Neural cell (in vitro differentiated cells): ENCODE data around the gene FOSL1. TPM values are rescaled to one million over a fixed set of nuclear protein-coding genes. Genes with fewer than 3 reads are reported as not detected.

Source experiments
- H2AFZ ChIP-seq: fragments of 200-600, 300-800 bp; sonication (generic), shearing (Covaris generic); 2 replicates; pipeline ENCODE4 v1.6.0; 2014; ENCODE audit warnings: low read depth, mild to moderate bottlenecking, antibody characterized with exemption, low read length, moderate library complexity
- H3F3A ChIP-seq: fragments of 200-600 bp; shearing (Covaris generic); 2 replicates; pipeline ENCODE4 v1.6.1; 2016; ENCODE audit warnings: mild to moderate bottlenecking, moderate library complexity, mixed read lengths, antibody characterized with exemption, low read length; ENCODE audit not compliant: insufficient read depth, poor library complexity, severe bottlenecking
- H3K27ac ChIP-seq: fragments of 200-600, 300-800 bp; sonication (generic), shearing (Covaris generic); 2 replicates; pipeline ENCODE4 v1.5.1; 2014; ENCODE audit warnings: mild to moderate bottlenecking, low read length, moderate library complexity
- H3K27me3 ChIP-seq: fragments of 300-800, 200-600 bp; sonication (generic), shearing (Covaris generic); 2 replicates; pipeline ENCODE4 v1.6.0; 2014; ENCODE audit warnings: mild to moderate bottlenecking, low read depth, low read length, moderate library complexity; ENCODE audit not compliant: insufficient read depth
- H3K36me3 ChIP-seq: fragments of 300-800, 200-600 bp; sonication (generic), shearing (Covaris generic); 2 replicates; pipeline ENCODE4 v1.5.1; 2014; ENCODE audit warnings: mild to moderate bottlenecking, antibody characterized with exemption, low read length, moderate library complexity; ENCODE audit not compliant: insufficient read depth
- H3K4me2 ChIP-seq: fragments of 300-800, 200-600 bp; sonication (generic), shearing (Covaris generic); 2 replicates; pipeline ENCODE4 v1.6.0; 2014; ENCODE audit warnings: mild to moderate bottlenecking, low read length
- H3K4me3 ChIP-seq: fragments of 300-800, 200-600 bp; sonication (generic), shearing (Covaris generic); 2 replicates; pipeline ENCODE4 v1.5.1; 2014; ENCODE audit warnings: mild to moderate bottlenecking, low read length, moderate library complexity
- H3K79me2 ChIP-seq: fragments of 200-600 bp; shearing (Covaris generic); replicated peaks from 2 replicates; pipeline ENCODE4 v1.6.0; 2014; ENCODE audit warnings: mild to moderate bottlenecking, low read length, moderate library complexity; ENCODE audit not compliant: insufficient read depth
- H3K9ac ChIP-seq: fragments of 300-800, 200-600 bp; sonication (generic), shearing (Covaris generic); 2 replicates; pipeline ENCODE4 v1.6.1; 2016; ENCODE audit warnings: mild to moderate bottlenecking, low read length, mixed read lengths
- H3K9me2 ChIP-seq: fragments of 200-600 bp; shearing (Covaris generic); 2 replicates; pipeline ENCODE4 v1.6.1; 2016; ENCODE audit warnings: mild to moderate bottlenecking, low read length, mixed read lengths; ENCODE audit not compliant: insufficient read depth
- H3K9me3 ChIP-seq: fragments of 200-600, 300-800 bp; sonication (generic), shearing (Covaris generic); 2 replicates; pipeline ENCODE4 v1.6.1; 2016; ENCODE audit warnings: mild to moderate bottlenecking, mixed run types, low read length, moderate library complexity, mixed read lengths
- H4K20me1 ChIP-seq: fragments of 200-600 bp; shearing (Covaris generic); 2 replicates; pipeline ENCODE4 v1.6.1; 2016; ENCODE audit warnings: mild to moderate bottlenecking, mixed run types; ENCODE audit not compliant: insufficient read depth
- EP300 ChIP-seq: fragments of 450-650 bp; conservative IDR thresholded peaks from 2 replicates; pipeline ENCODE4 v1.6.1; 2014; ENCODE audit warnings: antibody characterized with exemption, mild to moderate bottlenecking, moderate library complexity; ENCODE audit not compliant: poor library complexity, severe bottlenecking
- EZH2 ChIP-seq: fragments of 200-600, 300-800 bp; shearing (Covaris generic), sonication (generic); IDR thresholded peaks from 2 replicates; pipeline ENCODE4 v1.6.1; 2014; ENCODE audit warnings: antibody characterized with exemption, low read length, borderline replicate concordance, mild to moderate bottlenecking; ENCODE audit not compliant: insufficient read depth, poor library complexity, severe bottlenecking
- MXI1 ChIP-seq: fragments of 450-650 bp; conservative IDR thresholded peaks from 2 replicates; pipeline ENCODE4 v1.6.1; 2014; ENCODE audit warnings: antibody characterized with exemption, mild to moderate bottlenecking; ENCODE audit not compliant: poor library complexity, severe bottlenecking
- POLR2AphosphoS5 ChIP-seq: IDR thresholded peaks from 2 replicates; pipeline ENCODE4 v1.6.1; 2012
- RAD21 ChIP-seq: fragments of 450-650 bp; conservative IDR thresholded peaks from 2 replicates; pipeline ENCODE4 v1.6.1; 2014; ENCODE audit warnings: antibody characterized with exemption, mild to moderate bottlenecking, moderate library complexity
- SMC3 ChIP-seq: fragments of 450-650 bp; conservative IDR thresholded peaks from 2 replicates; pipeline ENCODE4 v1.6.1; 2014; ENCODE audit warnings: antibody characterized with exemption, mild to moderate bottlenecking, moderate library complexity; ENCODE audit not compliant: poor library complexity
- TAF1 ChIP-seq: IDR thresholded peaks from 2 replicates; pipeline ENCODE4 v1.6.1; 2012; ENCODE audit warnings: low read depth
- polyA plus RNA-seq: library from polyadenylated mRNA; depleted of rRNA; stranded (reverse); fragments of >200 nt; gene quantifications from 2 replicates; pipeline ENCODE4 v1.2.3, GENCODE V29; 2014
- TF ChIP-seq, protein P1 (sequence below): fragments of 450-650 bp; IDR thresholded peaks from 2 replicates; pipeline ENCODE4 v1.5.1; 2014; ENCODE audit warnings: antibody characterized with exemption, mild to moderate bottlenecking, moderate library complexity; ENCODE audit not compliant: poor library complexity, severe bottlenecking
- TF ChIP-seq, protein P2 (sequence below): IDR thresholded peaks from 2 replicates; pipeline ENCODE4 v1.6.1; 2012; ENCODE audit warnings: borderline replicate concordance

FOSL1 gene
- polyA plus RNA-seq, 1 donor from 2014 or later, result not detected

DNA sequence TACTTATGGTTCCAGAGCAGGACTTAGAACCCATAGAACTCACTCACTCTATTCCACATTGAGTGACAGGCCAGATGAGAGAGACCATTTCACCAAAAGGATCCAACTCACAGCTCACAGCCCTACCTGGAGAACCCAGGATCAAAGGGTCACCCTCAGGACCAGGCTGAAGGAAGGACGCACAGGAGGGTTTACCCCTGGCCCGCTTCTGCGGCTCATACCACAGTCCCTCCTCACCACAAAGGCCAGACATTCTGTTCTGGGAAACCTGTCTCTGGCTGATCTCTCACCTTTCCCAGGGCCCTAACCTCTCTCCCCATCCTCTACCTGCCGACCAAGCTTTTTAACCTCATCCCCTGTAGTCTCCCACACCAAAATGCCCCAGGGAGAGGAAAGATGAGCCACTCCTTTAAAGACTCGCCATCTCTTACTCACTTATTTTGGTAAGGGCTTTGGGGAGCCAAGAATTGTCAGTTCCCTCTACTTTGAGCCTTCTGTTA lies 4.7 kb downstream of the FOSL1 start:
- Histone ChIP-seq H3K9me2 (no peaks in the 10 kb centered on the region), H3K36me3 (no peaks in the 10 kb centered on the region), H3K9me3 (no peaks in the 10 kb centered on the region), H3K79me2 (no peaks in the 10 kb centered on the region), H3K9ac (no peak overlapping the region), H2AFZ (no peak overlapping the region), H3K27ac (no peak overlapping the region), H3K27me3 (peaks cover 31% of the 10 kb centered on the region), H4K20me1 (no peaks in the 10 kb centered on the region), H3K4me3 (no peak overlapping the region), H3F3A (no peaks in the 10 kb centered on the region), H3K4me2 (no peak overlapping the region)
- TF ChIP-seq POLR2AphosphoS5 (no peak), EZH2 (no peak), MXI1 (no peak), SMC3 (no peak), TAF1 (no peak), EP300 (no peak), RAD21 (no peak)
- TF ChIP-seq, protein P1, sequence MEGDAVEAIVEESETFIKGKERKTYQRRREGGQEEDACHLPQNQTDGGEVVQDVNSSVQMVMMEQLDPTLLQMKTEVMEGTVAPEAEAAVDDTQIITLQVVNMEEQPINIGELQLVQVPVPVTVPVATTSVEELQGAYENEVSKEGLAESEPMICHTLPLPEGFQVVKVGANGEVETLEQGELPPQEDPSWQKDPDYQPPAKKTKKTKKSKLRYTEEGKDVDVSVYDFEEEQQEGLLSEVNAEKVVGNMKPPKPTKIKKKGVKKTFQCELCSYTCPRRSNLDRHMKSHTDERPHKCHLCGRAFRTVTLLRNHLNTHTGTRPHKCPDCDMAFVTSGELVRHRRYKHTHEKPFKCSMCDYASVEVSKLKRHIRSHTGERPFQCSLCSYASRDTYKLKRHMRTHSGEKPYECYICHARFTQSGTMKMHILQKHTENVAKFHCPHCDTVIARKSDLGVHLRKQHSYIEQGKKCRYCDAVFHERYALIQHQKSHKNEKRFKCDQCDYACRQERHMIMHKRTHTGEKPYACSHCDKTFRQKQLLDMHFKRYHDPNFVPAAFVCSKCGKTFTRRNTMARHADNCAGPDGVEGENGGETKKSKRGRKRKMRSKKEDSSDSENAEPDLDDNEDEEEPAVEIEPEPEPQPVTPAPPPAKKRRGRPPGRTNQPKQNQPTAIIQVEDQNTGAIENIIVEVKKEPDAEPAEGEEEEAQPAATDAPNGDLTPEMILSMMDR, result no peak
- TF ChIP-seq, protein P2, sequence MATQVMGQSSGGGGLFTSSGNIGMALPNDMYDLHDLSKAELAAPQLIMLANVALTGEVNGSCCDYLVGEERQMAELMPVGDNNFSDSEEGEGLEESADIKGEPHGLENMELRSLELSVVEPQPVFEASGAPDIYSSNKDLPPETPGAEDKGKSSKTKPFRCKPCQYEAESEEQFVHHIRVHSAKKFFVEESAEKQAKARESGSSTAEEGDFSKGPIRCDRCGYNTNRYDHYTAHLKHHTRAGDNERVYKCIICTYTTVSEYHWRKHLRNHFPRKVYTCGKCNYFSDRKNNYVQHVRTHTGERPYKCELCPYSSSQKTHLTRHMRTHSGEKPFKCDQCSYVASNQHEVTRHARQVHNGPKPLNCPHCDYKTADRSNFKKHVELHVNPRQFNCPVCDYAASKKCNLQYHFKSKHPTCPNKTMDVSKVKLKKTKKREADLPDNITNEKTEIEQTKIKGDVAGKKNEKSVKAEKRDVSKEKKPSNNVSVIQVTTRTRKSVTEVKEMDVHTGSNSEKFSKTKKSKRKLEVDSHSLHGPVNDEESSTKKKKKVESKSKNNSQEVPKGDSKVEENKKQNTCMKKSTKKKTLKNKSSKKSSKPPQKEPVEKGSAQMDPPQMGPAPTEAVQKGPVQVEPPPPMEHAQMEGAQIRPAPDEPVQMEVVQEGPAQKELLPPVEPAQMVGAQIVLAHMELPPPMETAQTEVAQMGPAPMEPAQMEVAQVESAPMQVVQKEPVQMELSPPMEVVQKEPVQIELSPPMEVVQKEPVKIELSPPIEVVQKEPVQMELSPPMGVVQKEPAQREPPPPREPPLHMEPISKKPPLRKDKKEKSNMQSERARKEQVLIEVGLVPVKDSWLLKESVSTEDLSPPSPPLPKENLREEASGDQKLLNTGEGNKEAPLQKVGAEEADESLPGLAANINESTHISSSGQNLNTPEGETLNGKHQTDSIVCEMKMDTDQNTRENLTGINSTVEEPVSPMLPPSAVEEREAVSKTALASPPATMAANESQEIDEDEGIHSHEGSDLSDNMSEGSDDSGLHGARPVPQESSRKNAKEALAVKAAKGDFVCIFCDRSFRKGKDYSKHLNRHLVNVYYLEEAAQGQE, result no peak

DNA sequence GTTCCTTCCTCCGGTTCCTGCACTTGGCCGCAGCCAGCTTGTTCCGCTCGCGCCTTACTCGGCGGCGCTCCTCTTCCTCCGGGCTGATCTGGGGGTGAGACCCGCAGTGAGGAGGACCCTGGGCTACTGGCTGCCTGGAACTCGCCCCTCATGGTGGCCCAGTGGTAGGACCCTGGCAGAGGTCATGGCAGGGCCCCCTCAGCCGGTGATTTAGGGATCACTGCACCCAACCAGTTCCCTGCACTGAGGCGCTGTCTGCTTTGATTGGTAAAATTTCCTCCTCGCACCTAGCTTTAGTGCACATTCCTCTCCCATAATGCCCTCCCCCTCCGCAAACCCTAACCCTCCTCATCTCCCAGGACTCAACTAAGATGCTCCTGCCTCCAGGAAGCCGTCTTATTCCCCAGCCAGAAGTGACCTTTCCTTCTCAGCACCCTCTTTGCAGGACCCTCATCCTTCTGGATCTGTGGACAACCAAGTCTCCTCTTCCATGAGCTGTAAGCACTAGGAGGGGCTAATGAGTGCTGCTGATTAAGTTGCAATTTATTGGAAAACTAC lies 6.1 kb downstream of the FOSL1 start:
- H3K9me2 ChIP-seq, result no peaks in the 10 kb centered on the region
- TF ChIP-seq EZH2 (no peak), RAD21 (no peak), SMC3 (no peak), TAF1 (no peak), POLR2AphosphoS5 (no peak), MXI1 (no peak), EP300 (no peak)
- TF ChIP-seq, protein P1, result no peak
- TF ChIP-seq, protein P2, result no peak
- no peak overlapping the region for H2AFZ ChIP-seq
- no peaks in the 10 kb centered on the region for H3K79me2 ChIP-seq
- no peaks in the 10 kb centered on the region for H3K9me3 ChIP-seq
- H3F3A ChIP-seq, result peaks cover 4% of the 10 kb centered on the region
- no peak overlapping the region for H3K27ac ChIP-seq
- H3K27me3 ChIP-seq, result peaks cover 17% of the 10 kb centered on the region
- H3K36me3 ChIP-seq, result no peaks in the 10 kb centered on the region
- H4K20me1 ChIP-seq, result no peaks in the 10 kb centered on the region
- no peak overlapping the region for H3K4me3 ChIP-seq
- peak overlapping the region; percentile 26 for H3K9ac ChIP-seq
- H3K4me2 ChIP-seq, result no peak overlapping the region
